GM23338 (cell line): Measurements from ENCODE around the gene RILPL1.
"Not testable (repeated sequence)": the region's sequence is repeated elsewhere in the genome, so short reads cannot be mapped to it uniquely, and the experiment has no call there.

Experiments
- CREB1 ChIP-seq: fragments of 250-450 bp; sonication (Bioruptor Pico); IDR thresholded peaks from 2 replicates; pipeline ENCODE4 v1.5.0; 2020; ENCODE audit warnings: low read depth, mild to moderate bottlenecking, moderate library complexity
- EZH2 ChIP-seq: fragments of 200-600 bp; sonication (generic); IDR thresholded peaks from one replicate; pipeline ENCODE4 v1.8.0; 2017; ENCODE audit warnings: antibody characterized with exemption, mild to moderate bottlenecking, low read depth; ENCODE audit not compliant: unreplicated experiment
- EZH2phosphoT487 ChIP-seq: fragments of 200-600 bp; sonication (generic); IDR thresholded peaks from one replicate; pipeline ENCODE4 v1.8.1; 2018; ENCODE audit warnings: antibody characterized with exemption; ENCODE audit not compliant: unreplicated experiment
- POLR2AphosphoS5 ChIP-seq: IDR thresholded peaks from 2 replicates; pipeline ENCODE4 v1.6.1; 2016; ENCODE audit warnings: antibody characterized with exemption, low read depth
- REST ChIP-seq: IDR thresholded peaks from one replicate; pipeline ENCODE4 v1.6.1; 2018; ENCODE audit warnings: antibody characterized with exemption; ENCODE audit not compliant: unreplicated experiment
- STAT1 ChIP-seq: IDR thresholded peaks from one replicate; pipeline ENCODE4 v1.6.1; 2016; ENCODE audit warnings: antibody characterized with exemption; ENCODE audit not compliant: unreplicated experiment
- TF ChIP-seq, protein P1 (sequence below), 2 experiments: fragments of 200-600 bp in 1 of 2; sonication (generic) in 1 of 2; conservative IDR thresholded peaks; 2 replicates each; pipeline versions ENCODE4 v1.5.1 to v1.6.1; 2016 to 2017; ENCODE audit warnings: antibody characterized with exemption in 2 of 2, low read depth in 2 of 2, mild to moderate bottlenecking in 2 of 2, moderate library complexity in 1 of 2

GRCh38 chr12:123514582-123515221 lies 18.8 kb downstream of the RILPL1 start:
- TF ChIP-seq, protein P1, sequence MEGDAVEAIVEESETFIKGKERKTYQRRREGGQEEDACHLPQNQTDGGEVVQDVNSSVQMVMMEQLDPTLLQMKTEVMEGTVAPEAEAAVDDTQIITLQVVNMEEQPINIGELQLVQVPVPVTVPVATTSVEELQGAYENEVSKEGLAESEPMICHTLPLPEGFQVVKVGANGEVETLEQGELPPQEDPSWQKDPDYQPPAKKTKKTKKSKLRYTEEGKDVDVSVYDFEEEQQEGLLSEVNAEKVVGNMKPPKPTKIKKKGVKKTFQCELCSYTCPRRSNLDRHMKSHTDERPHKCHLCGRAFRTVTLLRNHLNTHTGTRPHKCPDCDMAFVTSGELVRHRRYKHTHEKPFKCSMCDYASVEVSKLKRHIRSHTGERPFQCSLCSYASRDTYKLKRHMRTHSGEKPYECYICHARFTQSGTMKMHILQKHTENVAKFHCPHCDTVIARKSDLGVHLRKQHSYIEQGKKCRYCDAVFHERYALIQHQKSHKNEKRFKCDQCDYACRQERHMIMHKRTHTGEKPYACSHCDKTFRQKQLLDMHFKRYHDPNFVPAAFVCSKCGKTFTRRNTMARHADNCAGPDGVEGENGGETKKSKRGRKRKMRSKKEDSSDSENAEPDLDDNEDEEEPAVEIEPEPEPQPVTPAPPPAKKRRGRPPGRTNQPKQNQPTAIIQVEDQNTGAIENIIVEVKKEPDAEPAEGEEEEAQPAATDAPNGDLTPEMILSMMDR (conservative IDR thresholded peaks at IDR 0.05; ENCODE audit: low read depth in 2 of 2), result not testable (repeated sequence)
- TF ChIP-seq EZH2phosphoT487; EZH2; REST; POLR2AphosphoS5; STAT1; CREB1 (CRISPR knock-in tag): not testable (repeated sequence)
